Endodermal cell (in vitro differentiated cells): ENCODE data around the gene THADA. TPM values are rescaled to one million over a fixed set of nuclear protein-coding genes. Genes with fewer than 3 reads are reported as not detected.

Source experiments
- DNase-seq: peaks from one replicate; pipeline ENCODE4 v3.0.0-alpha.2; 2017
- H3K27ac ChIP-seq: 2 replicates; pipeline ENCODE4 v1.5.1; 2013; ENCODE audit warnings: mild to moderate bottlenecking, low read depth, low read length, moderate library complexity
- H3K27me3 ChIP-seq: 2 replicates; pipeline ENCODE4 v1.6.1; 2013; ENCODE audit warnings: mild to moderate bottlenecking, low read length, moderate library complexity; ENCODE audit not compliant: insufficient read depth, control insufficient read depth, poor library complexity, severe bottlenecking
- H3K36me3 ChIP-seq: 2 replicates; pipeline ENCODE4 v1.7.0; 2013; ENCODE audit warnings: mild to moderate bottlenecking, low read length, moderate library complexity; ENCODE audit not compliant: control insufficient read depth, insufficient read depth
- H3K4me1 ChIP-seq: one replicate; pipeline ENCODE4 v1.7.0; 2013; ENCODE audit warnings: low read length; ENCODE audit not compliant: control insufficient read depth, insufficient read depth
- H3K4me3 ChIP-seq: 2 replicates; pipeline ENCODE4 v1.5.1; 2013; ENCODE audit warnings: mild to moderate bottlenecking, low read length, moderate library complexity
- H3K9ac ChIP-seq: 2 replicates; pipeline ENCODE4 v1.6.1; 2013; ENCODE audit warnings: mild to moderate bottlenecking, low read length, moderate library complexity; ENCODE audit not compliant: poor library complexity, severe bottlenecking; ENCODE audit errors: extremely low read depth
- H3K9me3 ChIP-seq: 2 replicates; pipeline ENCODE4 v1.6.1; 2013; ENCODE audit warnings: mild to moderate bottlenecking, low read length, moderate library complexity; ENCODE audit not compliant: control insufficient read depth
- H3K27ac Mint-ChIP-seq: 2 replicates; pipeline ENCODE4 v1.8.0; 2020; ENCODE audit warnings: mixed read lengths
- H3K27me3 Mint-ChIP-seq: 2 replicates; pipeline ENCODE4 v1.8.0; 2021; ENCODE audit warnings: mild to moderate bottlenecking, mixed read lengths; ENCODE audit not compliant: insufficient read depth
- H3K36me3 Mint-ChIP-seq: 2 replicates; pipeline ENCODE4 v1.8.0; 2020; ENCODE audit warnings: low read depth, mixed read lengths
- H3K4me1 Mint-ChIP-seq: 2 replicates; pipeline ENCODE4 v1.8.0; 2020; ENCODE audit warnings: mixed read lengths
- H3K4me3 Mint-ChIP-seq: 2 replicates; pipeline ENCODE4 v1.8.0; 2020; ENCODE audit warnings: mild to moderate bottlenecking, moderate library complexity, mixed read lengths
- H3K9me3 Mint-ChIP-seq: 2 replicates; pipeline ENCODE4 v1.8.0; 2020; ENCODE audit warnings: mild to moderate bottlenecking, mixed read lengths
- CTCF ChIP-seq: fragments of 200-600 bp; sonication (generic); conservative IDR thresholded peaks from 2 replicates; pipeline ENCODE4 v1.5.0; 2021; ENCODE audit warnings: antibody characterized with exemption, mild to moderate bottlenecking
- WGBS, 2 experiments: methylation state at CpG; one replicate each; pipeline versions ENCODE4 v1.1.5 to v1.1.7; 2013; ENCODE audit warnings: missing lambda C conversion rate in 2 of 2, mixed read lengths in 1 of 2; ENCODE audit not compliant: insufficient coverage in 1 of 2, insufficient read length in 1 of 2; 5-methylcytosine and 5-hydroxymethylcytosine counted together
- total RNA-seq, 2 donors: library from RNA; stranded (reverse); fragmentation: NEBNext Ultra II Directional in 1 of 2; extraction: Animal tissue kit (Norgen Biotek cat#: 25700) in 1 of 2; gene quantifications; 2 replicates in 1 of 2; 3 replicates in 1 of 2; pipeline ENCODE4 v1.2.1, GENCODE V29; 2021

Gene THADA
- total RNA-seq, 2 donors from 2014 or later = 32.8 to 35.0 TPM

DNA sequence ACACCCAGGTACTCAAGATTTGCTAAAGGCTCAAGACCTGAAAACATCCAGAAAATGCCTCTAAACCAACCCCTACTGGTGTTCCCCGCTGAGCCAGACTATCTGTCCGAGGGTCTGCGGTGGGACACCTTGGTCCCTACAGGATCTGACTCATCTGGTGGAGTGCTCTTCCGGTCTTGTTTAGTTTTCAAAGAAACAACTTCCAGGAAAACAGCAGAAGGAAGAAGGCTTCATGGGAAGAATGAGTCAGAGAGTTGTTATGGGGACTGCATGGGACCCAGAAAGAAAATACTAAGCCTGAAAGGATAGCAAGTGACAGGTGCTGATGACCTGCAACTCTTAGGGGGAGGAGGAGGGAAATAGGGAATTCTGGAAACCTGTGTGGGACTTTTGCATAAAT, 410.7 kb downstream of the THADA start:
- H3K36me3 Mint-ChIP-seq = no peaks in the 10 kb centered on the region
- DNase-seq = no peak
- H3K27ac Mint-ChIP-seq = peak overlapping the region; percentile 61
- no peaks in the 10 kb centered on the region for H3K36me3 ChIP-seq
- no peak for TF ChIP-seq CTCF
- no peaks in the 10 kb centered on the region for H3K9me3 ChIP-seq
- H3K4me3 Mint-ChIP-seq = no peak overlapping the region
- H3K4me3 ChIP-seq = no peak overlapping the region
- no peak overlapping the region for H3K9ac ChIP-seq
- no peaks in the 10 kb centered on the region for H3K9me3 Mint-ChIP-seq
- H3K27me3 ChIP-seq = no peaks in the 10 kb centered on the region
- no peak overlapping the region for H3K27ac ChIP-seq
- no peaks in the 10 kb centered on the region for H3K27me3 Mint-ChIP-seq
- no peaks in the 10 kb centered on the region for H3K4me1 ChIP-seq
- WGBS, 2 experiments = 82 to 86% methylated on average over 1 to 4 of the region's 4 CpGs
- H3K4me1 Mint-ChIP-seq = peaks cover 34% of the 10 kb centered on the region

DNA sequence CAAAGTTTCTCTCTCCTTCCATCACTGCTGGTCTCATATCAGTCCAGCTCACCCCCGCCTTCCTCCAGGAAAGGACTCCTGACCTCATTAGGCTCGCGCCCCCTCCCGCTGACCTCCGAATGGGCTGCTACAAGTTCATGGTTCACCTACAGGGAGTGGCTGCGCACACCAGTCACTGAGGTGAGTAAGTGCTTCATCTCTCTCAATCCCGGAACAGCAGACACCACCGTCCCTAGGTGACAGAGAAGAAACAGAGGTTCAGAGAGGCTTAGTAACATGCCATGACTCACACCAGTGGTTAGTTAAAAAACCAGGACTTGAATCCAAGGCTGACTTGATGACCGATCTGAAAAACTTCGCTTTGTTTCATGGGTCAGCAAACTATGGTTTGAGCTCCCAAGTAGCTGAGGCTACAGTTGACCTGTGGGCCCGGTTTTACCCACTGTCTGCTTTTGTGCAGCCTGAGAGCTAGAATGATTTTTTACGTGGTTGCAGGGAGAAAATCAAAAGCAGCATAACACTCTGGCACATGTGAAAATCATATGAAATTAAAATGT, 411.4 kb downstream of the THADA start:
- Mint-ChIP-seq H3K4me3 (no peak overlapping the region), H3K4me1 (peaks cover 36% of the 10 kb centered on the region)
- TF ChIP-seq CTCF = no peak

GRCh38 chr2:43183743-43184142, 412.1 kb downstream of the THADA start:
- Histone ChIP-seq H3K4me1 (peaks cover 4% of the 10 kb centered on the region), H3K36me3 (no peaks in the 10 kb centered on the region), H3K27ac (no peak overlapping the region), H3K9ac (no peak overlapping the region), H3K4me3 (no peak overlapping the region), H3K27me3 (no peaks in the 10 kb centered on the region), H3K9me3 (no peaks in the 10 kb centered on the region)
- Mint-ChIP-seq H3K9me3 (no peaks in the 10 kb centered on the region), H3K4me1 (peaks cover 43% of the 10 kb centered on the region), H3K27me3 (no peaks in the 10 kb centered on the region), H3K36me3 (no peaks in the 10 kb centered on the region), H3K27ac (no peak overlapping the region), H3K4me3 (no peak overlapping the region)
- no peak for TF ChIP-seq CTCF
- WGBS, 2 experiments = 60 to 68% methylated on average over 1 to 5 of the region's 5 CpGs
- DNase-seq = peak; percentile 52

More for the DNA sequence above, 411.4 kb downstream of the THADA start:
- Histone ChIP-seq H3K27ac (no peak overlapping the region), H3K36me3 (no peaks in the 10 kb centered on the region), H3K9me3 (no peaks in the 10 kb centered on the region), H3K27me3 (no peaks in the 10 kb centered on the region), H3K4me1 (no peaks in the 10 kb centered on the region), H3K9ac (no peak overlapping the region), H3K4me3 (no peak overlapping the region)
- H3K27me3 Mint-ChIP-seq = no peaks in the 10 kb centered on the region
- H3K27ac Mint-ChIP-seq = no peak overlapping the region
- WGBS, 2 experiments = 83 to 85% methylated on average over 9 to 12 of the region's 12 CpGs
- H3K36me3 Mint-ChIP-seq = no peaks in the 10 kb centered on the region
- peak; percentile 55 for DNase-seq
- no peaks in the 10 kb centered on the region for H3K9me3 Mint-ChIP-seq
